H1 (cell line): Measurements from ENCODE around the gene CELF1. TPM values are rescaled to one million over a fixed set of nuclear protein-coding genes. Genes with fewer than 3 reads are reported as not detected.

ENCODE experiments used
- CTCF ChIA-PET: fragments of 300-600 bp; sonication (Branson Sonifier 250); formaldehyde crosslinking; loops from one replicate; lab custom pipeline; 2021; ENCODE audit not compliant: partially characterized antibody; lab: Charles Lee
- POLR2A ChIA-PET: fragments of 300-600 bp; sonication (Branson Sonifier 250); formaldehyde crosslinking; loops from one replicate; lab custom pipeline; 2021; ENCODE audit warnings: inconsistent platforms; ENCODE audit not compliant: partially characterized antibody; lab: Charles Lee
- DNase-seq, 2 experiments: peaks; one replicate each; pipeline versions ENCODE4 v3.0.0 to v3.0.0-alpha.2; 2010 to 2022; ENCODE audit warnings: low spot score in 2 of 2, low read depth in 1 of 2, mixed read lengths in 1 of 2
- FAIRE-seq: peaks from 2 replicates; lab custom pipeline; 2011; peaks lifted over from hg19 to GRCh38; lab: Jason Lieb, UNC
- H2AFZ ChIP-seq: 2 replicates; pipeline ENCODE4 v1.8.1; 2012; ENCODE audit warnings: low read length, inconsistent platforms
- H2AK5ac ChIP-seq: 2 replicates; pipeline ENCODE4 v1.6.1; 2013; ENCODE audit warnings: low read depth, low read length
- H2BK120ac ChIP-seq: replicated peaks from 2 replicates; pipeline ENCODE3; 2013; ENCODE audit warnings: low read depth, low read length, inconsistent platforms
- H2BK12ac ChIP-seq: 2 replicates; pipeline ENCODE4 v1.6.1; 2013; ENCODE audit warnings: low read depth, low read length
- H2BK15ac ChIP-seq: 2 replicates; pipeline ENCODE4 v1.6.1; 2013; ENCODE audit warnings: low read length
- H2BK20ac ChIP-seq: 2 replicates; pipeline ENCODE4 v1.6.1; 2013; ENCODE audit warnings: low read length
- H2BK5ac ChIP-seq: 2 replicates; pipeline ENCODE4 v1.6.1; 2013; ENCODE audit warnings: low read depth, low read length
- H3K14ac ChIP-seq: 2 replicates; pipeline ENCODE4 v1.6.1; 2013; ENCODE audit warnings: inconsistent platforms; ENCODE audit not compliant: insufficient read length
- H3K18ac ChIP-seq: 2 replicates; pipeline ENCODE4 v1.6.1; 2013; ENCODE audit warnings: low read length; ENCODE audit errors: extremely low read depth
- H3K23ac ChIP-seq: 2 replicates; pipeline ENCODE4 v1.6.1; 2013; ENCODE audit warnings: inconsistent platforms; ENCODE audit not compliant: insufficient read length
- H3K23me2 ChIP-seq: 2 replicates; pipeline ENCODE4 v1.6.1; 2013; ENCODE audit warnings: low read depth, low read length
- H3K27ac ChIP-seq: 2 replicates; pipeline ENCODE4 v1.6.1; 2011; ENCODE audit warnings: low read depth, low read length, inconsistent platforms
- H3K27me3 ChIP-seq, 4 experiments: replicated peaks in 1 of 4; 1 replicate in 1 of 4; 2 replicates in 3 of 4; pipeline versions ENCODE4 v1.6.1 to v1.8.1; 2011 to 2013; ENCODE audit warnings: low read length in 3 of 4, mild to moderate bottlenecking in 3 of 4, inconsistent platforms in 2 of 4, mixed read lengths in 2 of 4, moderate library complexity in 1 of 4; ENCODE audit not compliant: control insufficient read depth in 3 of 4, insufficient read depth in 3 of 4; ENCODE audit errors: extremely low read depth in 1 of 4
- H3K36me3 ChIP-seq, 4 experiments: 2 replicates each; pipeline versions ENCODE4 v1.6.1 to v1.8.1; 2011 to 2013; ENCODE audit warnings: mild to moderate bottlenecking in 4 of 4, low read length in 3 of 4, moderate library complexity in 2 of 4, control low read depth in 1 of 4, inconsistent platforms in 1 of 4; ENCODE audit not compliant: insufficient read depth in 4 of 4, control insufficient read depth in 2 of 4
- H3K4ac ChIP-seq: replicated peaks from 2 replicates; pipeline ENCODE3; 2013; ENCODE audit warnings: low read length, low read depth, mixed read lengths, inconsistent platforms; ENCODE audit not compliant: insufficient read length
- H3K4me1 ChIP-seq, 4 experiments: replicated peaks in 1 of 4; 1 replicate in 1 of 4; 2 replicates in 3 of 4; pipeline versions ENCODE4 v1.6.1 to v1.8.1; 2011 to 2013; ENCODE audit warnings: low read length in 3 of 4, inconsistent platforms in 2 of 4, mixed read lengths in 1 of 4; ENCODE audit not compliant: insufficient read depth in 4 of 4, control insufficient read depth in 3 of 4
- H3K4me2 ChIP-seq, 2 experiments: 2 replicates each; pipeline versions ENCODE4 v1.6.1 to v1.8.1; 2011 to 2013; ENCODE audit warnings: low read depth in 2 of 2, low read length in 2 of 2, control low read depth in 1 of 2, inconsistent platforms in 1 of 2, mild to moderate bottlenecking in 1 of 2; ENCODE audit not compliant: insufficient read depth in 1 of 2
- H3K4me3 ChIP-seq, 4 experiments: fragments of 200-600, 300-600 bp in 1 of 4; sonication (generic), shearing (Covaris generic), sonication (Bioruptor Twin) in 1 of 4; 2 replicates each; pipeline versions ENCODE4 v1.5.1 to v1.8.1; 2011 to 2016; ENCODE audit warnings: low read length in 4 of 4, low read depth in 3 of 4, control low read depth in 2 of 4, inconsistent platforms in 2 of 4, mild to moderate bottlenecking in 2 of 4, mixed read lengths in 1 of 4, moderate library complexity in 1 of 4; ENCODE audit not compliant: insufficient read depth in 2 of 4; ENCODE audit errors: extremely low read depth in 1 of 4
- H3K56ac ChIP-seq: replicated peaks from 2 replicates; pipeline ENCODE3; 2013; ENCODE audit warnings: low read depth, mild to moderate bottlenecking, mixed read lengths, low read length, inconsistent platforms; ENCODE audit not compliant: insufficient read length
- H3K79me1 ChIP-seq: 2 replicates; pipeline ENCODE4 v1.6.1; 2013; ENCODE audit warnings: low read depth, low read length, control low read depth
- H3K79me2 ChIP-seq, 2 experiments: 2 replicates each; pipeline versions ENCODE4 v1.6.1 to v1.8.1; 2012 to 2013; ENCODE audit warnings: low read length in 2 of 2, mild to moderate bottlenecking in 2 of 2, inconsistent platforms in 1 of 2; ENCODE audit not compliant: insufficient read depth in 2 of 2, control insufficient read depth in 1 of 2
- H3K9ac ChIP-seq, 4 experiments: replicated peaks in 1 of 4; 1 replicate in 1 of 4; 2 replicates in 3 of 4; pipeline versions ENCODE4 v1.6.1 to v1.8.1; 2011 to 2013; ENCODE audit warnings: low read depth in 3 of 4, low read length in 3 of 4, control low read depth in 2 of 4, mild to moderate bottlenecking in 2 of 4, moderate library complexity in 2 of 4, inconsistent platforms in 1 of 4; ENCODE audit errors: extremely low read depth in 1 of 4
- H3K9me3 ChIP-seq, 2 experiments: 2 replicates each; pipeline versions ENCODE4 v1.6.1 to v1.8.1; 2012 to 2013; ENCODE audit warnings: mild to moderate bottlenecking in 2 of 2, moderate library complexity in 2 of 2, control low read depth in 1 of 2, inconsistent platforms in 1 of 2, low read depth in 1 of 2, low read length in 1 of 2, mixed read lengths in 1 of 2; ENCODE audit not compliant: insufficient read depth in 2 of 2
- H4K20me1 ChIP-seq, 2 experiments: replicated peaks in 1 of 2; 2 replicates each; pipeline versions ENCODE3 to v1.8.1; 2011 to 2013; ENCODE audit warnings: inconsistent platforms in 2 of 2, low read length in 2 of 2, mild to moderate bottlenecking in 1 of 2; ENCODE audit not compliant: insufficient read depth in 2 of 2, control insufficient read depth in 1 of 2
- H4K5ac ChIP-seq: 2 replicates; pipeline ENCODE4 v1.6.1; 2013; ENCODE audit warnings: low read length, low read depth, mixed read lengths, inconsistent platforms; ENCODE audit not compliant: insufficient read length
- H4K8ac ChIP-seq: 2 replicates; pipeline ENCODE4 v1.8.0; 2013; ENCODE audit warnings: mild to moderate bottlenecking, moderate library complexity, low read length, inconsistent platforms; ENCODE audit not compliant: insufficient read depth; ENCODE audit errors: extremely low read depth
- H4K91ac ChIP-seq: replicated peaks from 2 replicates; pipeline ENCODE3; 2013; ENCODE audit warnings: low read length, mixed read lengths, inconsistent platforms; ENCODE audit not compliant: insufficient read length
- BRCA1 ChIP-seq: IDR thresholded peaks from 2 replicates; pipeline ENCODE4 v1.6.1; 2012; ENCODE audit warnings: low read depth, low read length, improper control_type of control experiment
- RBBP5 ChIP-seq: IDR thresholded peaks from 2 replicates; pipeline ENCODE4 v1.7.1; 2012; ENCODE audit warnings: low read depth, mild to moderate bottlenecking, inconsistent platforms, low read length, moderate library complexity, borderline replicate concordance
- ZNF274 ChIP-seq: IDR thresholded peaks from 2 replicates; pipeline ENCODE4 v1.7.0; 2012; ENCODE audit warnings: low read length, borderline replicate concordance; ENCODE audit errors: extremely low read depth
- WGBS, 2 experiments: shearing (Covaris generic) in 1 of 2; methylation state at CpG; one replicate each; pipeline versions ENCODE4 v1.1.6 to v1.1.7; 2013 to 2015; ENCODE audit warnings: low lambda C conversion rate in 2 of 2, mixed read lengths in 2 of 2, inconsistent platforms in 1 of 2, low coverage in 1 of 2, missing lambda C conversion rate in 1 of 2; ENCODE audit not compliant: insufficient replicate concordance in 2 of 2, insufficient coverage in 1 of 2, insufficient read length in 1 of 2; ENCODE audit errors: extremely low coverage in 1 of 2, missing lambda C conversion rate in 1 of 2; 5-methylcytosine and 5-hydroxymethylcytosine counted together
- polyA plus RNA-seq, 7 experiments: library from polyadenylated mRNA; depleted of rRNA in 3 of 7; stranded (reverse) in 5 of 7; unstranded in 2 of 7; fragments of >200 nt in 5 of 7; fragments of 200-250 nt in 2 of 7; gene quantifications; 1 replicate in 5 of 7; 2 replicates in 1 of 7; 4 replicates in 1 of 7; pipeline versions ENCODE4 v1.2.1 to v1.2.3, GENCODE V29; 2011 to 2013; ENCODE audit warnings: missing spikeins in 2 of 7, mixed read lengths in 2 of 7
- total RNA-seq: library from RNA; stranded (reverse); fragmentation: NEBNext Ultra II Directional; extraction: Animal tissue kit (Norgen Biotek cat#: 25700); gene quantifications from 2 replicates; pipeline ENCODE4 v1.2.1, GENCODE V29; 2021

CELF1 gene
- total and polyA plus RNA-seq, 2 of the 8 experiments (the other 6 are each of a cell fraction or from before 2014, with no cell fraction given): 131 to 197 TPM

- CTCF ChIA-PET: interaction anchor here (1.5 to 2.3 kb wide), 4 partner anchors 10 to 67 kb away, joined by 3 to 25 read pairs (median 7); no protein-coding TSS in a partner anchor
- H4K91ac ChIP-seq: no peak overlapping the region
- H3K36me3 ChIP-seq: peaks cover 0 to 6% (median 0%) of the 10 kb centered on the region in 4 experiments; a peak in 1 of 8 replicates
- FAIRE-seq: no peak
- H2AFZ ChIP-seq: no peak overlapping the region
- H2AK5ac ChIP-seq: no peak overlapping the region
- no peak overlapping the region for H3K14ac ChIP-seq
- no peak overlapping the region; a peak in 1 of 4 replicates for H3K4me2 ChIP-seq
- H2BK120ac ChIP-seq: no peak overlapping the region
- peaks cover 0 to 2% (median 0%) of the 10 kb centered on the region in 4 experiments; a peak in 1 of 7 replicates for H3K4me1 ChIP-seq
- no peak overlapping the region for H3K27ac ChIP-seq
- DNase-seq: no peak
- no peak overlapping the region for H3K9ac ChIP-seq
- H3K4ac ChIP-seq: no peak overlapping the region
- no peak overlapping the region for H4K5ac ChIP-seq
- no peak overlapping the region for H3K23ac ChIP-seq
- H3K56ac ChIP-seq: no peak overlapping the region
- H2BK12ac ChIP-seq: no peak overlapping the region
- H4K20me1 ChIP-seq: peaks cover 13 to 19% of the 10 kb centered on the region in 2 experiments
- no peak overlapping the region for H3K18ac ChIP-seq
- H3K9me3 ChIP-seq: no peaks in the 10 kb centered on the region
- H2BK15ac ChIP-seq: no peak overlapping the region
- H3K23me2 ChIP-seq: peaks cover 3% of the 10 kb centered on the region; the same call in 1 of the 2 replicates
- 92% methylated on average over 10 of the region's 10 CpGs; no CpG with 5 or more reads in 1 of the 2 experiments for WGBS, 2 experiments
- no peak overlapping the region for H2BK5ac ChIP-seq
- POLR2A ChIA-PET: interaction anchor here (1.2 to 5.0 kb wide), 8 partner anchors 11 to 50 kb away, joined by 3 to 65 read pairs (median 11); partner anchors contain the start of genes KBTBD4, NDUFS3 and PTPMT1
- H3K79me2 ChIP-seq: peaks cover 49 to 71% of the 10 kb centered on the region in 2 experiments
- TF ChIP-seq ZNF274 (no peak), RBBP5 (no peak), BRCA1 (no peak)
- no peaks in the 10 kb centered on the region for H3K79me1 ChIP-seq
- H4K8ac ChIP-seq: no peak overlapping the region
- no peaks in the 10 kb centered on the region for H3K27me3 ChIP-seq
- H2BK20ac ChIP-seq: no peak overlapping the region
- H3K4me3 ChIP-seq: peak overlapping the region in 1 of 4 experiments; percentile 83; a peak in 1 of 8 replicates
These were observed 2.5 kb downstream of the CELF1 start for GRCh38 chr11:47550288-47551047.
